Activated CD4-positive, alpha-beta T cell treated with anti-CD3 and anti-CD28 coated beads, Interleukin-2, amount 50 U/mL, for 4 hours (primary cell): ENCODE results near the gene RBM28.
"Not testable (repeated sequence)": the region's sequence is repeated elsewhere in the genome, so short reads cannot be mapped to it uniquely, and the experiment has no call there.

ENCODE experiments used
- DNase-seq, 2 experiments: peaks; one replicate each; pipeline ENCODE4 v3.0.0-alpha.2; 2020

RBM28 gene

DNA sequence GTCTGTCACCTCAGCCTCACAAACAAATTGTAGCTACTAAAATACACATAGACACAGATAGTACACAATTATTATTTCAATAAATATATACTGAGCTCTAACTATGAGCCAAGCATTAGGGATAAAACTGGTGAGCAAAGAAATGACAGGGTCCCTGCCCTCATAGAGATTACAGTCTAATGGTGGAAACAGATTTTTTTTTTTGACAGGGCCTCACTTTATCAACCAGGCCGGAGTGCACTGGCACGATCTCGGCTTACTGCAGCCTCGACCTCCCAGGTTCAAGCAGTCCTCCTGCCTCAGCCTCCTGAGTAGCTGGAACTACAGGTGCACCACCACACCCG lies 695 bp upstream of the RBM28 start:
- no peak for DNase-seq

DNA sequence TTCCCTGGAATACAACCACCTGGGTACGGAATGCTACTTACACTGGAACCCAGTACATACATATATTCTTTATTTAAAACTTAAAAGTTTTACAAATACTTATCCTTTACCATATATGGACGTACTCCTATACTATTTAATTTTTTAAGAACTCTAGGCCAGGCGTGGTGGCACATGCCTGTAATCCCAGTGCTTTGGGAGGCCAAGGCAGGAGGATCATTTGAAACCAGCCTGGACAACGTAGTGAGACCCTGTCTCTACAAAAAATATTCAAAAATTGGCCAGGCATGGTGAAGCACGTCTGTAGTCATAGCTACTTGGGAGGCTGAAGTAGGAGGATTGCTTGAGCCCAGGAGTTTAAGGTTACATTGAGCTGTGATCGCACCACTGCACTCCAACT lies 2.0 kb downstream of the RBM28 start:
- DNase-seq, result no peak

- no peak for DNase-seq
Measured at GRCh38 chr7:128335730-128336129, 8.0 kb downstream of the RBM28 start.

- DNase-seq, result no peak
Measured at GRCh38 chr7:128324368-128324680, 19.4 kb downstream of the RBM28 start.

- DNase-seq, result no peak
Measured at GRCh38 chr7:128323459-128324367, 20.0 kb downstream of the RBM28 start.

DNA sequence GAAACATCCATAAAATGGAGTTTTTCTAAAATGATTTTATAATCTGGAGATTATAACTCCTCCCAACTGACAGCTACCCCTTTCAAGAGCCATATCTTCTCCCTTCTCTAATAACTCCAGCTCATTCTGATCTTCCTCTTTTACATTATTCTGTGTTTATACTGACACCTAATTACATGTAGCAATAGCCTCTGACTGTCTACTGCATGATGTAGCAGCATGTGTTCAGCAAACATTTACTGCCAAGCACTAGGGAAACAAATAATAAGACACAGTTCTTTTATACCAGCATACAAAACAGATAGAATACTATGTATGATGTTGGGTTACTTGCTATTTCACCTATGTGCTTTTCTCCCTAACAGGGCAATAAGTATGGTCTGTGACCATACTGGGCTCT lies 20.7 kb downstream of the RBM28 start:
- DNase-seq, result no peak

GRCh38 chr7:128322040-128322643 lies 21.6 kb downstream of the RBM28 start:
- DNase-seq, result no peak

- DNase-seq, result no peak
Measured at GRCh38 chr7:128321044-128321422, 22.7 kb downstream of the RBM28 start.

DNA sequence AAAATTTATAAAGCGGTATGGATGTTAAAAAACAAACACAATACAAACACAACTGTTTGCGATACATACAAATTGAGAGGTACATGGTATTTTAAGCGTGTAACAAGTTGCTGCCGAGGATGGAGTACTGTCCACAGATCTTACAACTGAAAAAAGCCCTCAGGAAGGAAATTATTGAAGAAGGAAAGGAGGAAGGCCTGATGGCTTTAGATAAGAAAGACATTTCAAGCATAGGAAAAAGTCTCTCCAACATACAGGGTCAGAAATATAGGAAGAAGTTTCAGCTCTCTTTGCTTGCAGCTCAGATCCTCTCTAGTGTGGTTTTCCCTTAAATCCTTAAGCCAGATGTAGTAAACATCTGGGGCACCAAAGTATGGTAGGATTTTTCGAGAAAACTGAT lies 25.0 kb downstream of the RBM28 start:
- no peak for DNase-seq

DNA sequence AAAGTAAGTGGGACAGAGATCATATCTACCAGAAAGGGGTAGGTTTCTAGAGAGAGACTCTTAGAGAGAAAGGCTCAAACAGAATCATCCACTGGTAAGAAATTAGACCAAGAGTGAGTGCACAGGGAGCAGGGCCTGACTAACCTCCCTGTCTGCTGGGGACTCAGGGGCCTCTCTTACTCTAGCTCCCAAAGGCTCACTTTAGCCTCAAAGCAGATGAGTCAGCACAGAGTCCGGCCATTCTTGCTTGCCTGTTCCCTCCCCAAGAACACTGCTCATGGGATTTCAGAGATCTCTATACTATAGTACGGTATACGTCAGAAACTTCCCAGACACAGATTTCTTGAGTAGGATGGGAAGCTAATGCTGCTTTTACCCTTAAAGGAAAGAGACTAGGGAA lies 32.7 kb downstream of the RBM28 start:
- no peak for DNase-seq

DNA sequence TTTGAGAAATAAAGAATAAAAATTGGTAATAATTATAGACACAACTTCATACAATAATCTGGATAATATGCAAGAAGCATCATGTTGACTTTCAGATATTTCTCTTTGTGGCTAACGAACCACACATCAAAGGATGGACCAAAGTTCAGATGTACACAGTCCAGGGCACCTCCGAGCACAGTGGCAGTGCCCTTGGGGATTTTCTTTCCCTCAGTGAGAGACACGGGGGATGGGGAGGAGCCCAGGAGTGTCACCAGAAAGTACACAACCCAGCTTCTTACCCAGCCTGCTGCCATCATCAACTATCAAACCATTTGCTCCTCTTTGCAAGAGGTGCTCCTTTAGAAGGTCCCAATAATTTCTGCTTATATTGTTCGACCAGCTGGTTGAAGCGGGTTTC lies 33.2 kb downstream of the RBM28 start:
- DNase-seq, result no peak

- no peak for DNase-seq
Measured at GRCh38 chr7:128309976-128310375, 33.7 kb downstream of the RBM28 start.

GRCh38 chr7:128309124-128309523 lies 34.6 kb downstream of the RBM28 start:
- no peak for DNase-seq

DNA sequence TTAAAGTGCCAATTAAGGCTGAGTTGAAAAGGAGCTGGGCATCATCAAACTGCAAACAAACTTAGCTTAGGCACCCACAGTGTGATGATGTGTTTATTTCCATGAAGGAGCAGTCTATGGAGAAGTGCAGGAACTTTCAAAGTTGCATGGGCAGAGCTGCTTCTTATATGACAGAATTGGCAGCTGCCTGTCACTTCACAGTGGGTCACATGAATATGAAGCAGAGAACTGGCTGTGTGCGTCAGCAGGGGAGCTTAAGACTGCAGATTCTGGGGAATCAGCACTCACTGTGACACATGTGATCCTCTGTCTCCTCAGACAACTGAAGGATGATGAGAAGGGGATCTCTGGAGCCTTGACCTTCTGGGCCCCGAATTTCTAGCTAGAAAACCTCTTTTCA lies 36.6 kb downstream of the RBM28 start:
- no peak for DNase-seq

DNA sequence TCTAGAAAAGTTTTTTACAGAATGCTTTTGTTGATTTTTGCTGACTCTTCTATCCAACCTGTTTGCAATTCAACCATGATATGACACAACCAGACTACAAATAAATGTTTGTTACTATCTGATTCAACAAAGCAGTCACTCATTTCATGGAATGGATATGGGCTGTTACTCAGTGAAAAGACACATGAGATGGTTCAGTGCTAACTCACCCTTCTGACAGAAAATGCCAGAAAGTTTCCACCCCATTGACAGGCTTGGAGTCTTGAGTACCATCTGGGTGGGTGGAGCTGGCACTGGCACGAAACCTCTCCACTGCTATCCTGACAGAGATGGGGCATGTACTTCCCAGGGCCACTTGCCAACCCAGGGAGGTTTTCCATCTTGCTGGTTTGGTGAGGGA lies 39.5 kb downstream of the RBM28 start:
- DNase-seq, result no peak

- DNase-seq, result no peak
Measured at GRCh38 chr7:128303643-128304042, 40.1 kb downstream of the RBM28 start.

DNA sequence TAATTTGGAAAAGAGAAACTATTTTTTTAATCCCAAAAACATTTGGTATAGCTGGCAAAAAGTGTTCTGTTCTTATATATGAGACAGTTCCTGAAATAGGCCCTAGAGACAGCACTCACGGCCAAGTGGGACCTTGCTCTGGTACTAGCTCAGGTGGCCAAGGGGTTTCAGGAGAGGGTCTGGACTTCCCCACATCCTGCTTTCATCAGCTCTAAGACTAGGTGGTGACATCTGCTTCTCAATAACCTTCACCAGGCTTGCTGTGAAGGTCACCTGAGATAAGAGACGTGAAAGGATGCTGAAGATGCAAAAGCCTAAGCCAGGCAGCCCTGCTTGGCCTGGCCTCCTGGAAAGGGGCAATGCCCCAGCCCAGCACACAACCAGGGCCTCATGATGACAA lies 40.6 kb downstream of the RBM28 start:
- no peak for DNase-seq

DNA sequence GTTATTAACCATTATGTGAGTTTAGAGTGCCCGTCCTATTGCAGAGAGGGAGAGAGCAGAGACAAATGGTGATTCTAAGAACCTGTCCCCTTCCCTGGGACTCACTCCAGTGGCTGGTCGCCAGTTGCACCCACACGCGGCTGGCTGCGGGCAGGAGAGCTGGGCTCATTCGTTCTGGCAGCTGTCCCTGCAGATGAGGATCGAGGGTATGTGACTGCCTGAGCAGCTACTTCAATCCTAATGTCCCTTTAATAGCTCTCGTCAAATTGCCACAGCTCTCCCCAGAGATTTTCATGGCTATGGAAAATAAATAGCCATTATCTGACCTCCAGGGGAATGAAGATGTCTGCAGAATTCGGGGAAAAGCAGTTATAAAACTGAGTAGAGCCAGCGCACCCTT lies 41.6 kb downstream of the RBM28 start:
- no peak for DNase-seq

DNA sequence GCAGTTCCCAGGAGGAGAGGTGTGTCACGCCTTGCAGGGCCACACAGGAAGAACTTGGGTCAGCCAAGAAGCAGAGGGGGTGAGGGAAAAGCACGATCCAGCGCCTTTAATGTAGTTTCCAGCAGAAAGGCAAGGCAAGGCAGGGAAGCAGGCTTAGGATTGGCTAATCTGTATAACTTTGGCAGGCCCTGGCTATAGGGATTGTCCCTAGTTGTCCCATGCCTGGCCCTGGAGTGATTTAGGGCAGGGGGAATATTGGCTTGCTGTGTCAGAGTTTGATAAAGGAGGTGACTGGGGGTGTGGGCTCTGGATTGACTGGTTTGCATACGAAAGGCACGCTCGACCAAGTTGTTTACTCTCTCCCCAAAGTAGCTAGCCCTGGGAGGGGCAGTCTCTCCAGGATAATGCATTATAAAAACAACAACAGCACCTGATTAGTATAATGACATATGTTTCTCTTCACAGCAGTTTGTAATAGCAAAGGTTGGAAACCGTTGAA lies 44.5 kb downstream of the RBM28 start:
- no peak for DNase-seq

- not testable (repeated sequence) for DNase-seq
Measured at GRCh38 chr7:128298004-128298403, 45.7 kb downstream of the RBM28 start.

DNA sequence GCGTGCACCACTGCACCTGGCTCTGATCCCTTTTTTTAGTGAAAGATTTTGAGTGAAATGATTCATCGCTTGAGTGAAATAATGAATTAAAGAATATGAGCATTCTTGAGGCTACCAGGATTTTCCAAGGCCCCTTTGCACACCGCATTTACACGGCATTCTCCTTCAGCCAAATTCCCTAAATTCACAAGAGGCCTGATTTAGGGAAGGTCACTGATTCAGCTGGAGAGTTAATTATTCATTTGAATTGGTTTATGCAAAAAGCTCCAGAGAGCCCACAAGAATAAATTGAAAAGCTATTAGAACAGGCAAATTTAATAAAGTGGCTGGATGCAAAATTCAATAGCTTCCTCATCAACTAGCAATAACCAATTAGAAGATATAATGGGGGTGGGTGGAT lies 56.2 kb downstream of the RBM28 start:
- DNase-seq, result no peak

DNA sequence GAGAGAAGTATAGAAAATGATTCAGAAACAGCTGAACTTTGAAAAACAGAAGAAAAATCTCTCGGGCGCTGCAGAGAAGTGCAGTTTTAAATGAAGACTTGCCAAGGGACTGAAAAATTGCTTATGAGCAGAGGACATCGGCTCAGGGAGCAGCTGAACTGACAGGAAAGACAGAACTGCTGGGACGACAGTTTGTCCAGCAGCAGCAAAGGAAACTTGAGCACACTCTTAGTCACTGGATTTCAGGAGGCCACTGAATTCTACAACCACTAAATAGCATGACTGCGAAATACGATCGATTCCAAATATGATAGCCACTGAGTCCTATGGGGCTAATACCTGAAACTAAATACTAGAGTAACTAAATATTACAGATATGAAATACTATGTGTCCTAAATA lies 59.6 kb downstream of the RBM28 start:
- no peak for DNase-seq

- DNase-seq, result no peak
Measured at GRCh38 chr7:128281605-128282380, 61.9 kb downstream of the RBM28 start.

GRCh38 chr7:128280451-128280850 lies 63.3 kb downstream of the RBM28 start:
- DNase-seq, result not testable (repeated sequence)
